HG03354 (cell line): ENCODE measurements around the gene CREB5.
"Not testable (repeated sequence)": the region's sequence is repeated elsewhere in the genome, so short reads cannot be mapped to it uniquely, and the experiment has no call there.

Experiments
- ATAC-seq: cut with Tn5 transposase; IDR thresholded peaks from one replicate; pipeline ENCODE4 v1.9.1; 2021; ENCODE audit warnings: mild to moderate bottlenecking; ENCODE audit not compliant: unreplicated experiment, poor library complexity, severe bottlenecking

The CREB5 gene

GRCh38 chr7:28411876-28412662 lies at the start of gene CREB5:
CREB5 (plus strand) TSS chr7:28412518; CDS start chr7:28412915, 397 bp downstream.
- no peak for ATAC-seq

GRCh38 chr7:28362812-28363211 lies 49.5 kb upstream of the CREB5 start:
- ATAC-seq = no peak

- no peak for ATAC-seq
Measured at GRCh38 chr7:28364082-28364481, 48.2 kb upstream of the CREB5 start.

- ATAC-seq = no peak
Measured at GRCh38 chr7:28369523-28369922, 42.8 kb upstream of the CREB5 start.

- ATAC-seq = no peak
Measured at GRCh38 chr7:28371846-28372245, 40.5 kb upstream of the CREB5 start.

- no peak for ATAC-seq
Measured at GRCh38 chr7:28373990-28374389, 38.3 kb upstream of the CREB5 start.

- ATAC-seq = no peak
Measured at GRCh38 chr7:28375729-28376128, 36.6 kb upstream of the CREB5 start.

- ATAC-seq = no peak
Measured at GRCh38 chr7:28376634-28377033, 35.7 kb upstream of the CREB5 start.

GRCh38 chr7:28378574-28379149 lies 33.7 kb upstream of the CREB5 start:
- ATAC-seq = no peak

GRCh38 chr7:28381466-28381865 lies 30.9 kb upstream of the CREB5 start:
- ATAC-seq = no peak

- no peak for ATAC-seq
Measured at GRCh38 chr7:28382144-28382543, 30.2 kb upstream of the CREB5 start.

GRCh38 chr7:28383975-28384374 lies 28.3 kb upstream of the CREB5 start:
- ATAC-seq = no peak

- ATAC-seq = no peak
Measured at GRCh38 chr7:28389504-28390395, 22.6 kb upstream of the CREB5 start.

- ATAC-seq = no peak
Measured at GRCh38 chr7:28390426-28390825, 21.9 kb upstream of the CREB5 start.

GRCh38 chr7:28392289-28392688 lies 20.0 kb upstream of the CREB5 start:
- no peak for ATAC-seq

GRCh38 chr7:28395404-28395803 lies 16.9 kb upstream of the CREB5 start:
- no peak for ATAC-seq

GRCh38 chr7:28395831-28396230 lies 16.5 kb upstream of the CREB5 start:
- ATAC-seq = no peak

- ATAC-seq = no peak
Measured at GRCh38 chr7:28397141-28397540, 15.2 kb upstream of the CREB5 start.

GRCh38 chr7:28400838-28401360 lies 11.4 kb upstream of the CREB5 start:
- no peak for ATAC-seq

GRCh38 chr7:28401567-28401966 lies 10.8 kb upstream of the CREB5 start:
- not testable (repeated sequence) for ATAC-seq
